Heart right ventricle (tissue), 16 donors: ENCODE data around the gene GRM3. TPM values are rescaled to one million over a fixed set of nuclear protein-coding genes. Genes with fewer than 3 reads are reported as not detected.

Experiments
- ATAC-seq, 8 donors: fragments of 200-7000 bp; cut with Tn5 transposase; one replicate each; pipeline ENCODE4 v1.9.1; 2020; ENCODE audit warnings: mild to moderate bottlenecking in 8 of 8, moderate library complexity in 8 of 8, moderate number of reproducible peaks in 1 of 8
- DNase-seq, 2 donors: peaks; one replicate each; pipeline ENCODE4 v3.0.0-alpha.2; 2020
- H3K27ac ChIP-seq, 10 donors: fragments of 200-600 bp; sonication (generic) in 2 of 10; one replicate each; pipeline versions ENCODE4 v1.5.0 to v1.8.0; 2020 to 2022; ENCODE audit warnings: mild to moderate bottlenecking in 3 of 10
- H3K27me3 ChIP-seq, 7 donors: fragments of 200-600 bp; one replicate each; pipeline ENCODE4 v1.8.0; 2021 to 2022; ENCODE audit warnings: mild to moderate bottlenecking in 2 of 7
- H3K36me3 ChIP-seq, 9 donors: fragments of 200-600 bp; sonication (generic) in 1 of 9; one replicate each; pipeline versions ENCODE4 v1.5.0 to v1.8.0; 2020 to 2022; ENCODE audit warnings: mild to moderate bottlenecking in 2 of 9
- H3K4me1 ChIP-seq, 9 donors: fragments of 200-600 bp; sonication (generic) in 1 of 9; one replicate each; pipeline versions ENCODE4 v1.5.0 to v1.8.0; 2020 to 2022; ENCODE audit warnings: mild to moderate bottlenecking in 4 of 9
- H3K4me3 ChIP-seq, 10 donors: fragments of 200-600 bp; sonication (generic) in 2 of 10; one replicate each; pipeline versions ENCODE4 v1.5.0 to v1.8.0; 2020 to 2022; ENCODE audit warnings: mild to moderate bottlenecking in 7 of 10, moderate library complexity in 2 of 10
- H3K9me3 ChIP-seq, 11 donors: fragments of 200-600 bp in 10 of 11; sonication (generic) in 2 of 11; one replicate each; pipeline versions ENCODE4 v1.5.0 to v1.8.0; 2013 to 2022; ENCODE audit warnings: mild to moderate bottlenecking in 2 of 11, control low read depth in 1 of 11, moderate library complexity in 1 of 11
- CTCF ChIP-seq, 9 donors: fragments of 200-600 bp; sonication (generic) in 2 of 9; IDR thresholded peaks; one replicate each; pipeline versions ENCODE4 v1.5.0 to v1.8.0; 2021 to 2022; ENCODE audit warnings: antibody characterized with exemption in 9 of 9, mild to moderate bottlenecking in 5 of 9, moderate library complexity in 1 of 9
- WGBS, 2 donors: extraction: QIAGEN DNeasy Blood & Tissue Kit; methylation state at CpG; one replicate each; pipeline ENCODE4 v1.1.7; 2013; ENCODE audit warnings: inconsistent platforms in 1 of 2; 5-methylcytosine and 5-hydroxymethylcytosine counted together
- intact Hi-C, 10 donors: fragments of 100-400 bp; cut with DNase I; formaldehyde crosslinking; loops; one replicate each; pipeline versions ENCODE4 v1.11.1 to v1.14.2; 2022
- polyA plus RNA-seq, 2 donors: library from polyadenylated mRNA; stranded (reverse); fragments of 200-250 nt; gene quantifications; one replicate each; pipeline ENCODE4 v1.2.3, GENCODE V29; 2013
- total RNA-seq, 10 donors: library from RNA; stranded (reverse); fragmentation: NEBNext Ultra II Directional in 3 of 10; extraction: Animal tissue kit (Norgen Biotek cat#: 25700) in 3 of 10; gene quantifications; one replicate each; pipeline versions ENCODE4 v1.2.1 to v1.2.4, GENCODE V29; 2021 to 2023
- donor health status: Arrhythmogenic right ventricular cardiomyopathy.
- donor health status: ischemic (EF 13 %, LVEDD 7.1; RV severe dilation, severe dysfunction).
- donor health status: healthy with polysubstance abuse.
- donor health status: DM: no; HTN: yes; CAD: no.
- donor health status: DM: no; HTN: no; CAD: no.
- donor health status: ischemic (EF 25% LVEDD 6.9; RV normal size, moderate dysfunction).
- donor health status: ischemic (EF 25% LVEDD 5.7; RV mildly dilated, moderate dysfunction).
- donor health status: healthy.
- donor health status: DM: yes; HTN: yes; CAD: no.
- donor health status: Ischemic cardiomyopathy.
- donor health status: ischemic (EF 35%, LVEDD 5.7; RV mildly dilated, moderate dysfunction).
- donor health status: nonischemic (EF 11% LVEDD 7.7; RV severe dilation, severe dysfunction).
- donor health status: DM: yes; HTN: yes; CAD: no.
- donor health status: PGD.
- donor health status: ischemic (EF 29% LVEDD 5.4; RV normal size, mild dysfunction).
- donor health status: nonischemic (EF 23%, LVEDD 6.1; RV moderate dilation, normal function).

Gene GRM3
- total and polyA plus RNA-seq, 12 donors: 0.01 to 0.24 (median 0.15) TPM; not detected in 9

- WGBS, 2 donors: 48 to 53% methylated on average over 3 of the region's 3 CpGs
- H3K36me3 ChIP-seq: no peaks in the 10 kb centered on the region
- no peak for TF ChIP-seq CTCF (IDR thresholded peaks at IDR 0.05)
- H3K27me3 ChIP-seq: no peaks in the 10 kb centered on the region
- DNase-seq (no peak), ATAC-seq (no peak)
- no peaks in the 10 kb centered on the region for H3K9me3 ChIP-seq
- no peak overlapping the region for H3K4me3 ChIP-seq
- no peaks in the 10 kb centered on the region for H3K4me1 ChIP-seq
- intact Hi-C loops: loop anchor here in 1 of 10 donors (10.0 kb wide), 1 partner anchor 146 kb away; no protein-coding TSS in a partner anchor
- H3K27ac ChIP-seq: no peak overlapping the region
Observed at GRCh38 chr7:86668315-86668714, 24.6 kb downstream of the GRM3 start.

- no peaks in the 10 kb centered on the region for H3K27me3 ChIP-seq
- no peaks in the 10 kb centered on the region for H3K4me1 ChIP-seq
- no peak overlapping the region for H3K4me3 ChIP-seq
- no peak overlapping the region for H3K27ac ChIP-seq
- TF ChIP-seq CTCF (IDR thresholded peaks at IDR 0.05): no peak
- intact Hi-C loops: no loop called here
- WGBS, 2 donors: 64 to 69% methylated on average over 1 of the region's 1 CpG
- H3K9me3 ChIP-seq: no peaks in the 10 kb centered on the region
- no peaks in the 10 kb centered on the region for H3K36me3 ChIP-seq
- no peak for DNase-seq
- ATAC-seq: no peak
Observed at GRCh38 chr7:86687831-86688230, 44.1 kb downstream of the GRM3 start.

GRCh38 chr7:86689363-86689762, 45.7 kb downstream of the GRM3 start:
- Histone ChIP-seq H3K4me1 (no peaks in the 10 kb centered on the region), H3K36me3 (no peaks in the 10 kb centered on the region), H3K27me3 (no peaks in the 10 kb centered on the region), H3K9me3 (no peaks in the 10 kb centered on the region), H3K27ac (no peak overlapping the region), H3K4me3 (no peak overlapping the region)
- no peak for DNase-seq
- no peak for ATAC-seq
- intact Hi-C loops: no loop called here
- no peak for TF ChIP-seq CTCF (IDR thresholded peaks at IDR 0.05)

GRCh38 chr7:86692755-86693154, 49.0 kb downstream of the GRM3 start:
- H3K36me3 ChIP-seq: no peaks in the 10 kb centered on the region
- intact Hi-C loops: no loop called here
- 72 to 79% methylated on average over 2 of the region's 2 CpGs for WGBS, 2 donors
- TF ChIP-seq CTCF (IDR thresholded peaks at IDR 0.05): no peak
- H3K9me3 ChIP-seq: no peaks in the 10 kb centered on the region
- H3K4me3 ChIP-seq: no peak overlapping the region
- H3K27me3 ChIP-seq: no peaks in the 10 kb centered on the region
- no peaks in the 10 kb centered on the region for H3K4me1 ChIP-seq
- no peak overlapping the region for H3K27ac ChIP-seq
- no peak for DNase-seq
- no peak for ATAC-seq

- Histone ChIP-seq H3K36me3 (no peaks in the 10 kb centered on the region), H3K4me3 (no peak overlapping the region), H3K27me3 (no peaks in the 10 kb centered on the region), H3K9me3 (no peaks in the 10 kb centered on the region), H3K27ac (no peak overlapping the region), H3K4me1 (no peaks in the 10 kb centered on the region)
- intact Hi-C loops: no loop called here
- DNase-seq (no peak), ATAC-seq (no peak)
- WGBS, 2 donors: 63 to 75% methylated on average over 1 of the region's 1 CpG
- TF ChIP-seq CTCF (IDR thresholded peaks at IDR 0.05): no peak
Observed at GRCh38 chr7:86706406-86706805, 62.7 kb downstream of the GRM3 start.
